Neural cell (in vitro differentiated cells): ENCODE results near the gene FOXF1.

Experiments used
- EZH2 ChIP-seq: fragments of 200-600, 300-800 bp; shearing (Covaris generic), sonication (generic); IDR thresholded peaks from 2 replicates; pipeline ENCODE4 v1.6.1; 2014; ENCODE audit warnings: antibody characterized with exemption, low read length, borderline replicate concordance, mild to moderate bottlenecking; ENCODE audit not compliant: insufficient read depth, poor library complexity, severe bottlenecking
- POLR2AphosphoS5 ChIP-seq: IDR thresholded peaks from 2 replicates; pipeline ENCODE4 v1.6.1; 2012
- TF ChIP-seq, protein P1 (sequence below): fragments of 450-650 bp; IDR thresholded peaks from 2 replicates; pipeline ENCODE4 v1.5.1; 2014; ENCODE audit warnings: antibody characterized with exemption, mild to moderate bottlenecking, moderate library complexity; ENCODE audit not compliant: poor library complexity, severe bottlenecking

DNA sequence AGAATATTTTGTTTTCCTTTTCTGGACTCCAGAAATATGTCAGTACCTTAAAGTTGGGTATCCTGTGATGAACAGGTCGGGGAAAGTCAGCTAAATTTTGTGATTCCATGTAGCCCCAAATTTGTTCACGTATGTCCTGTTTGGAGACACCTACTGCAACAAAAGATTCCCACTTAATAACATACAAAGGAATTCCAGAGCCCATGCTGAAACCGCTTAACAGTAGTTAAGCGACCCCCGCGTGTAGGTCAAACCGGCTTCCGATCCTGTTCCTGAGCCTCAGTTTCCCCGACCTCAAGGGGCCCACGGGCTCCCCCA lies 44.2 kb downstream of the FOXF1 start:
- TF ChIP-seq, protein P1, sequence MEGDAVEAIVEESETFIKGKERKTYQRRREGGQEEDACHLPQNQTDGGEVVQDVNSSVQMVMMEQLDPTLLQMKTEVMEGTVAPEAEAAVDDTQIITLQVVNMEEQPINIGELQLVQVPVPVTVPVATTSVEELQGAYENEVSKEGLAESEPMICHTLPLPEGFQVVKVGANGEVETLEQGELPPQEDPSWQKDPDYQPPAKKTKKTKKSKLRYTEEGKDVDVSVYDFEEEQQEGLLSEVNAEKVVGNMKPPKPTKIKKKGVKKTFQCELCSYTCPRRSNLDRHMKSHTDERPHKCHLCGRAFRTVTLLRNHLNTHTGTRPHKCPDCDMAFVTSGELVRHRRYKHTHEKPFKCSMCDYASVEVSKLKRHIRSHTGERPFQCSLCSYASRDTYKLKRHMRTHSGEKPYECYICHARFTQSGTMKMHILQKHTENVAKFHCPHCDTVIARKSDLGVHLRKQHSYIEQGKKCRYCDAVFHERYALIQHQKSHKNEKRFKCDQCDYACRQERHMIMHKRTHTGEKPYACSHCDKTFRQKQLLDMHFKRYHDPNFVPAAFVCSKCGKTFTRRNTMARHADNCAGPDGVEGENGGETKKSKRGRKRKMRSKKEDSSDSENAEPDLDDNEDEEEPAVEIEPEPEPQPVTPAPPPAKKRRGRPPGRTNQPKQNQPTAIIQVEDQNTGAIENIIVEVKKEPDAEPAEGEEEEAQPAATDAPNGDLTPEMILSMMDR, result no peak
- no peak for TF ChIP-seq POLR2AphosphoS5
- TF ChIP-seq EZH2, result no peak
